VCaP (cell line): Measurements from ENCODE around the gene HHEX.

Experiments used
- H3K27ac ChIP-seq: fragments of 450-650 bp; 2 replicates; pipeline ENCODE4 v1.5.1; 2017
- CTCF ChIP-seq: fragments of 450-650 bp; conservative IDR thresholded peaks from 2 replicates; pipeline ENCODE4 v1.5.1; 2017; ENCODE audit warnings: mild to moderate bottlenecking, moderate library complexity

HHEX gene

GRCh38 chr10:92662848-92663247, 26.9 kb upstream of the HHEX start:
- no peak for TF ChIP-seq CTCF
- H3K27ac ChIP-seq = no peak overlapping the region; the same call in 1 of the 2 replicates

- H3K27ac ChIP-seq = no peak overlapping the region
- no peak for TF ChIP-seq CTCF
Measured at GRCh38 chr10:92664322-92664721, 25.4 kb upstream of the HHEX start.

GRCh38 chr10:92667078-92667477, 22.7 kb upstream of the HHEX start:
- no peak overlapping the region for H3K27ac ChIP-seq
- no peak for TF ChIP-seq CTCF

GRCh38 chr10:92677708-92678107, 12.0 kb upstream of the HHEX start:
- H3K27ac ChIP-seq = no peak overlapping the region
- no peak for TF ChIP-seq CTCF

- no peak for TF ChIP-seq CTCF
- no peak overlapping the region for H3K27ac ChIP-seq
Measured at GRCh38 chr10:92678206-92678605, 11.5 kb upstream of the HHEX start.

GRCh38 chr10:92681306-92681834, 8.4 kb upstream of the HHEX start:
- TF ChIP-seq CTCF = no peak
- H3K27ac ChIP-seq = no peak overlapping the region

GRCh38 chr10:92688573-92688926, 1.2 kb upstream of the HHEX start:
- no peak for TF ChIP-seq CTCF

More at GRCh38 chr10:92688573-92688926, 1.2 kb upstream of the HHEX start:
- peak overlapping the region; percentile 82 for H3K27ac ChIP-seq
